Duodenal mucosa (tissue), 2 donors: ENCODE measurements around the gene IMP4.

ENCODE experiments used
- H3K27ac ChIP-seq: one replicate; pipeline ENCODE4 v1.7.0; 2013; ENCODE audit warnings: low read depth, low read length
- H3K27me3 ChIP-seq, 2 donors: one replicate each; pipeline ENCODE4 v1.7.0; 2013; ENCODE audit warnings: low read length in 2 of 2, control low read depth in 1 of 2; ENCODE audit not compliant: insufficient read depth in 2 of 2, control insufficient read depth in 1 of 2
- H3K36me3 ChIP-seq, 2 donors: one replicate each; pipeline ENCODE4 v1.7.0; 2013; ENCODE audit warnings: low read length in 2 of 2, control low read depth in 1 of 2; ENCODE audit not compliant: insufficient read depth in 2 of 2, control insufficient read depth in 1 of 2
- H3K4me1 ChIP-seq, 2 donors: one replicate each; pipeline ENCODE4 v1.7.0; 2013; ENCODE audit warnings: low read length in 2 of 2, control low read depth in 1 of 2; ENCODE audit not compliant: insufficient read depth in 2 of 2, control insufficient read depth in 1 of 2
- H3K4me3 ChIP-seq, 2 donors: one replicate each; pipeline ENCODE4 v1.7.0; 2013; ENCODE audit warnings: low read length in 2 of 2, low read depth in 1 of 2
- H3K9ac ChIP-seq, 2 donors: one replicate each; pipeline ENCODE4 v1.7.0; 2013; ENCODE audit warnings: low read length in 2 of 2, low read depth in 1 of 2
- H3K9me3 ChIP-seq, 2 donors: one replicate each; pipeline ENCODE4 v1.7.0; 2013; ENCODE audit warnings: low read length in 2 of 2, control low read depth in 1 of 2; ENCODE audit not compliant: control insufficient read depth in 1 of 2

The IMP4 gene

GRCh38 chr2:130385709-130386108 is 43.0 kb downstream of the IMP4 start:
- H3K4me1 ChIP-seq: peaks cover 10 to 15% of the 10 kb centered on the region in 2 donors
- no peaks in the 10 kb centered on the region for H3K36me3 ChIP-seq
- H3K27ac ChIP-seq: no peak overlapping the region

GRCh38 chr2:130387071-130387400 is 44.3 kb downstream of the IMP4 start:
- H3K4me3 ChIP-seq: no peak overlapping the region
- H3K9me3 ChIP-seq: no peaks in the 10 kb centered on the region
- H3K27ac ChIP-seq: no peak overlapping the region
- H3K36me3 ChIP-seq: no peaks in the 10 kb centered on the region
- H3K27me3 ChIP-seq: no peaks in the 10 kb centered on the region
- H3K9ac ChIP-seq: no peak overlapping the region
- peaks cover 14 to 20% of the 10 kb centered on the region in 2 donors for H3K4me1 ChIP-seq

More at GRCh38 chr2:130385709-130386108, 43.0 kb downstream of the IMP4 start:
- H3K9ac ChIP-seq: no peak overlapping the region
- H3K4me3 ChIP-seq: no peak overlapping the region
- no peaks in the 10 kb centered on the region for H3K27me3 ChIP-seq
- no peaks in the 10 kb centered on the region for H3K9me3 ChIP-seq

- Histone ChIP-seq H3K27me3 (no peaks in the 10 kb centered on the region), H3K27ac (no peak overlapping the region)
Observed at GRCh38 chr2:130387804-130388203, 45.1 kb downstream of the IMP4 start.

DNA sequence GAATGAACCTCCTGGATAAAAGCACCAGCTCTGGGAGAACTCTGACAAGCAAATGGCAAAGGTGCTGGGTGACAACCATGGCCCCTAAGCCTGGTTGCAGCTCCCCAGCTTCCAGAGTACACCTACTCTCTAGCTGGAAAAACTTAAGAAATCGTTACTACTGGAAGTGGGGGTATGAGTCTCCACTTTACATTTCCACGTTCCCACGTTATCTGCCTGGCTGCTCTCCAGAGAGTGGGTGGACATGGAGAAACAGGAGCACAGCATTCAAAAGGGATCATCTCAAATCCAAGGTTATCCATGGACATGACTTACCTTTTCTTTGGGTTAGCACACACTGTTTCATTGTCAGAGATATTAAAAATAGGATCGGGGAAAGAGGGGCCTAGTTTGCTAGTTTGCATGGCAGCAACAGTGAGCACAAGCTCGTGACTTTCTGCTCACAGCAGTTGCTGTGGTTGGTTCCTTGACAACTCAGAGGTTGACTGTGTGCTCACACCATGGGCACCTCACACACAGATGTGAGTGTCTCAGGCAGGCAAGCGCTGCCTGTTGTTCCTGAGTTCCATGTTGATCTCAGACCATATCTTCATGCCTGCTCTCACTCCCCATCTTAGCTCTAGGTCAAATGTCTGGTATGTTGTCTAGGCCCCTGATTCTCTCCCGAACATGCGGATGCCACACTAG is 45.7 kb downstream of the IMP4 start:
- H3K9ac ChIP-seq: no peak overlapping the region

More at GRCh38 chr2:130387804-130388203, 45.1 kb downstream of the IMP4 start:
- Histone ChIP-seq H3K9me3 (no peaks in the 10 kb centered on the region), H3K4me3 (no peak overlapping the region), H3K4me1 (peaks cover 14 to 23% of the 10 kb centered on the region in 2 donors), H3K36me3 (no peaks in the 10 kb centered on the region), H3K9ac (no peak overlapping the region)

DNA sequence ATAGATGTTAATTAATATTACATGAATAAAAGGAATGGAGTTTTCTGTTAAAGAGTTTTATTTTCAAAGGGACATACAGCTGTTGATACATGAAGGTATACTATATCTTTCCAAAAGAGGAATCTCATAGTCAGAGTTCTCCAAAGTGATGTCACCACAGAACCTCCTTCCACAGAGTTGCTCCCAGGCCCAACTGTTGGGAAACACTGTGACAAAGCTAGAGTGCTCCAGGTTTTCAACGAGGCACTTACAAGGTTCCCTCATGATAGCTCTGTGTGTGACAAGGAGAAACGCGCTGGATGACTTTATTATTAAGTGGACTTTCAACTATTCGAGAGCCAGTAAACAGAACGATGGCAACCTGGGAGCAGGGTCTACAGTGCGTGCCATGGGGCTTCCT is 46.7 kb downstream of the IMP4 start:
- H3K27ac ChIP-seq: no peak overlapping the region
- H3K27me3 ChIP-seq: no peaks in the 10 kb centered on the region
- peaks cover 14 to 23% of the 10 kb centered on the region in 2 donors for H3K4me1 ChIP-seq
- H3K9me3 ChIP-seq: no peaks in the 10 kb centered on the region
- H3K36me3 ChIP-seq: no peaks in the 10 kb centered on the region
- no peak overlapping the region for H3K4me3 ChIP-seq
- H3K9ac ChIP-seq: no peak overlapping the region

More for the DNA sequence above, 45.7 kb downstream of the IMP4 start:
- Histone ChIP-seq H3K27ac (no peak overlapping the region), H3K4me1 (peaks cover 14 to 23% of the 10 kb centered on the region in 2 donors), H3K9me3 (no peaks in the 10 kb centered on the region), H3K4me3 (no peak overlapping the region), H3K36me3 (no peaks in the 10 kb centered on the region), H3K27me3 (no peaks in the 10 kb centered on the region)

- Histone ChIP-seq H3K9ac (no peak overlapping the region), H3K9me3 (no peaks in the 10 kb centered on the region), H3K27ac (no peak overlapping the region), H3K27me3 (no peaks in the 10 kb centered on the region), H3K4me1 (peaks cover 14 to 23% of the 10 kb centered on the region in 2 donors), H3K36me3 (no peaks in the 10 kb centered on the region), H3K4me3 (no peak overlapping the region)
Observed at GRCh38 chr2:130389783-130390182, 47.1 kb downstream of the IMP4 start.

DNA sequence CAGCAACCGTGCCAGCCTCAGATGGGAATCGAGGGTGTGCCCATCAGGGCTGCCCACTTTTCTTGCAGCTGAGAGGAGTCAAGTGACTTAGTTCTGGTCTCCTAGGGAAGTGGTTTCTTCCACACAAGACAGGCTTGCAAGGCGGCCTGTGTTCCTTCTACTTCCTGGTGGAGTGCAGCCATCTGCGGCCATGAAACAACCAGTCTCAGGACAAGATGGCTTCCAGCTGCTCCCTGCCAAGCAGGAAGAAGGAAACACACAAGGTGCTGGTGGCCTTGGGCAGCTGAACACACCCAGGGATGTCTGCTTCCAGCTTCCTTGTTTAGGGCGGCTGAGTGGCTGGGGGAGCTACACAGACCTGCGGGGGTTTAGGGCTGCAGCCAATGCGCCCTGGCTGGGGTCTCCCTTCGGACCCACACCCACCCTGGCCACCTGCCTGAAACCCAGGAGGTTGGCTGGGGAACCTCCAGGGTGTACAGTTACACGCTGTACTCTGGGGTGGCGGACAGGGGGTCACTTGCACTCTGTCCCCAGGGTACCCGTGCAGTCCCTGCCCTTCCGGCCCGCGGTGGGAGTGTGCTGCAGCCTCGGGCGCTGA is 47.9 kb downstream of the IMP4 start:
- Histone ChIP-seq H3K4me3 (peak overlapping the region; percentile 84 to 90), H3K9me3 (no peaks in the 10 kb centered on the region), H3K27me3 (no peaks in the 10 kb centered on the region), H3K4me1 (peaks cover 12 to 19% of the 10 kb centered on the region in 2 donors), H3K36me3 (no peaks in the 10 kb centered on the region), H3K27ac (peak overlapping the region; percentile 86), H3K9ac (peak overlapping the region; percentile 70 to 87)

GRCh38 chr2:130391058-130391871 is 48.6 kb downstream of the IMP4 start:
- Histone ChIP-seq H3K27ac (peak overlapping the region; percentile 86), H3K4me3 (peak overlapping the region; percentile 84 to 90), H3K4me1 (peaks cover 9 to 16% of the 10 kb centered on the region in 2 donors), H3K9me3 (no peaks in the 10 kb centered on the region), H3K27me3 (no peaks in the 10 kb centered on the region), H3K9ac (peak overlapping the region; percentile 70 to 87), H3K36me3 (no peaks in the 10 kb centered on the region)

GRCh38 chr2:130391872-130392670 is 49.4 kb downstream of the IMP4 start:
- Histone ChIP-seq H3K4me3 (peak overlapping the region; percentile 84 to 90), H3K4me1 (peaks cover 9 to 16% of the 10 kb centered on the region in 2 donors), H3K27ac (peak overlapping the region; percentile 86), H3K27me3 (no peaks in the 10 kb centered on the region), H3K36me3 (no peaks in the 10 kb centered on the region), H3K9me3 (no peaks in the 10 kb centered on the region), H3K9ac (peak overlapping the region; percentile 33 to 70)
